Vagina (tissue), 2 donors: Measurements from ENCODE around the gene CRYBA2.

Source experiments
- POLR2A ChIP-seq, 2 donors: fragments of 450-650 bp; IDR thresholded peaks; one replicate each; pipeline ENCODE4 v1.6.1; 2017; ENCODE audit warnings: antibody characterized with exemption in 2 of 2, mild to moderate bottlenecking in 2 of 2, moderate library complexity in 2 of 2
- TF ChIP-seq, protein P1 (sequence below), 3 experiments: fragments of 450-650 bp in 2 of 3; fragments of 200-600 bp in 1 of 3; sonication (generic) in 1 of 3; IDR thresholded peaks; one replicate each; pipeline ENCODE4 v1.5.1; 2017 to 2019; ENCODE audit warnings: antibody characterized with exemption in 3 of 3, mild to moderate bottlenecking in 2 of 3, moderate library complexity in 2 of 3

DNA sequence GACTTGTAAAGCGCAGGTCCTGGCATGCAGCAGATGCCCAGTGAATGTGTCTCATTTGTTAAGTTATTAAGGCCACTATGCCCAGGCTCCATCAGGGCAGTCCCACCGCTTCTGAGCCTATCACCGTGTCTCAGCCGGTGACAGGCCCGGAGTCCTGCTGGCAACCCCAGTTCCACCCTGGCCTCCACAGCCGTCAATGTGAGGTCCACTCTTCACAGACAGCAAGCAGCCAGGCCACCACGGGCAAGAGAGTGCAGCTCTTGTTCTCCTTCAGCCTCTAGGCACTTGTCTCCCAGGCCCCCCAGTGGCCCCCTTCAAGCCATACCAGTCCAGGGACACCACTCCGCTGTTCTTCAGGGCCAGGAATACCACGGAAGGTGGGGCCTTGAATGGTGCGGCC lies 25.5 kb upstream of the CRYBA2 start:
- TF ChIP-seq, protein P1, sequence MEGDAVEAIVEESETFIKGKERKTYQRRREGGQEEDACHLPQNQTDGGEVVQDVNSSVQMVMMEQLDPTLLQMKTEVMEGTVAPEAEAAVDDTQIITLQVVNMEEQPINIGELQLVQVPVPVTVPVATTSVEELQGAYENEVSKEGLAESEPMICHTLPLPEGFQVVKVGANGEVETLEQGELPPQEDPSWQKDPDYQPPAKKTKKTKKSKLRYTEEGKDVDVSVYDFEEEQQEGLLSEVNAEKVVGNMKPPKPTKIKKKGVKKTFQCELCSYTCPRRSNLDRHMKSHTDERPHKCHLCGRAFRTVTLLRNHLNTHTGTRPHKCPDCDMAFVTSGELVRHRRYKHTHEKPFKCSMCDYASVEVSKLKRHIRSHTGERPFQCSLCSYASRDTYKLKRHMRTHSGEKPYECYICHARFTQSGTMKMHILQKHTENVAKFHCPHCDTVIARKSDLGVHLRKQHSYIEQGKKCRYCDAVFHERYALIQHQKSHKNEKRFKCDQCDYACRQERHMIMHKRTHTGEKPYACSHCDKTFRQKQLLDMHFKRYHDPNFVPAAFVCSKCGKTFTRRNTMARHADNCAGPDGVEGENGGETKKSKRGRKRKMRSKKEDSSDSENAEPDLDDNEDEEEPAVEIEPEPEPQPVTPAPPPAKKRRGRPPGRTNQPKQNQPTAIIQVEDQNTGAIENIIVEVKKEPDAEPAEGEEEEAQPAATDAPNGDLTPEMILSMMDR (IDR thresholded peaks at IDR 0.05), result no peak
- no peak for TF ChIP-seq POLR2A (IDR thresholded peaks at IDR 0.05)
